GM19239 (cell line): ENCODE measurements around the gene KRT26.

Source experiments
- DNase-seq: peaks from one replicate; pipeline ENCODE4 v3.0.0; 2011; ENCODE audit warnings: low spot score; ENCODE audit not compliant: insufficient read length
- FAIRE-seq: peaks from 2 replicates; lab custom pipeline; 2011; peaks lifted over from hg19 to GRCh38; lab: Jason Lieb, UNC

Gene KRT26

GRCh38 chr17:40738553-40738952 is 33.4 kb downstream of the KRT26 start:
- no peak for DNase-seq
- no peak for FAIRE-seq

- DNase-seq, result no peak
- no peak for FAIRE-seq
Observed at GRCh38 chr17:40735016-40735415, 37.0 kb downstream of the KRT26 start.

GRCh38 chr17:40734018-40734417 is 38.0 kb downstream of the KRT26 start:
- DNase-seq (no peak), FAIRE-seq (no peak)

DNA sequence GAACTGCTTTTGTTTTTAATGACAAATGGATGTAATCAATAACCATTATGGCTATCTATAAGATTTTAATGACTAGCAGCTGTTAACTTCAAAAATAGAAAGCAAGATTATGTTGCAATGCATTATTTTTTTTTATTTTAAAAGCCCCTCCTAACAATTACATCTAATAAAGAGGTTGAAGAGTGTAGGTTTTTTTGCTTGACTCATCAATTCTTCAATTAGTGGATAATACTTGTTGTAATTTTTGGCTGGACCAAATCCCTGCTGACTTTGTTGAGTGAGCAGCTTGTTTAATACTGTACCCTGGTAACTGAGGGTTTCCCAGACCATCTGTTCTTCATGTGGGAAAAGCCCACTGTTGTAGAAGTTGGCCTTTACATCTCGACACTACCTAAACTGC is 41.0 kb downstream of the KRT26 start:
- FAIRE-seq (no peak), DNase-seq (no peak)

DNA sequence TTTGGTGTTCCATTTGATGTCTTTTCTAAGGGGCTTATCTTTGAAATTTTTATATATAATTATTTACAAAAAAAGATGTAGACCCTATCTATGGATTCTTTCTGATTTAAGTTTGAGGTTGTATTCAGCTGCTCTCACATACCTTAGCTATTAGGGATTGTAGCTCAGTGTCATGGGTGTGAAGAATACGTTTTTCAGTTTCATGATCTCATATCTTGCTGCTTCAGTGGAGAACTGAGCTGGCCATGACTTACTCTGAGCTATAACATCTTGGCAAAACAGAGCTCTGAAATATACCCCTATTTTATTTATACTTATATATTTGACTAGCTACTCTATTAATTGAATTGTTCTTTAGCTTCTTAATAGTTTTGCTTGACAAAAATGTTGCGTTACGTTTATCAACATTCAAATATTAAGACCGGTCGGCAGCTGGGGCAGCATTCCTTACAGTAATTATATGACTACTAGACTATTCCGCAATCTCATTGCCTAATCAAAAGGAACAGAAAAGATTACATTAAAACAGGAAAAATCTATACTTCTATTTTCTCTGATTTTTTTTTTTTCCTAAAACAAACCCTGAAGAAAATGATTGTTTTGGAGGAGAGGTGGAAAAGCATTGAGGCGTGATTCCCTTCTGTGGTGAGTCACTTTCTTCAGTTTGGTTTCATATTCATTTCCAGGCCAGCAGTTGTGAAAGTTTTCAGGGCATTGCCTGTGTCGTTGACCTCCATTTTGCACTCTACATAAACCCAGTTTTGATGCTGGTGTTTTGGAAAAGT is 44.4 kb downstream of the KRT26 start:
- DNase-seq (peak; percentile 14), FAIRE-seq (peak; percentile 89)

- FAIRE-seq, result peak; percentile 62
Observed at GRCh38 chr17:40726919-40727318, 45.1 kb downstream of the KRT26 start.

DNA sequence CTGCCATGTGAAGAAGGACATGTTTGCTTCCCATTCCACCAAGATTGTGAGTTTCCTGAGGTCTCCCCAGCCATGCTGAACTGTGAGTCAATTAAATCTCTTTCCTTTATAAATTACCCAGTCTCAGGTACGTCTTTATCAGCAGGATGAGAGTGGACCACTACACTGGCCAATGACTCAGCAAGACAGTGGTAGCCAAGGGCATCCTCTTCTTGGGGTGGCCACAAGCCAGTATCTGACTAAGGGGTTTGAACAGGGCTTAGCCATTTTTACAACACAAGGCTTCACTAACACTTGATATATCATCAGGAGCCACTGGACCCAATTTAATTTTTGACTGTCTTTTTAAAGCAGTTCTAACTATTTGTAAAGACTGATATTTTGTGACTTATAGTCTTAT is 47.3 kb downstream of the KRT26 start:
- DNase-seq (no peak), FAIRE-seq (no peak)

More at GRCh38 chr17:40726919-40727318, 45.1 kb downstream of the KRT26 start:
- no peak for DNase-seq

GRCh38 chr17:40722241-40722640 is 49.8 kb downstream of the KRT26 start:
- FAIRE-seq (no peak), DNase-seq (no peak)

- FAIRE-seq (no peak), DNase-seq (no peak)
Observed at GRCh38 chr17:40720899-40721298, 51.1 kb downstream of the KRT26 start.

DNA sequence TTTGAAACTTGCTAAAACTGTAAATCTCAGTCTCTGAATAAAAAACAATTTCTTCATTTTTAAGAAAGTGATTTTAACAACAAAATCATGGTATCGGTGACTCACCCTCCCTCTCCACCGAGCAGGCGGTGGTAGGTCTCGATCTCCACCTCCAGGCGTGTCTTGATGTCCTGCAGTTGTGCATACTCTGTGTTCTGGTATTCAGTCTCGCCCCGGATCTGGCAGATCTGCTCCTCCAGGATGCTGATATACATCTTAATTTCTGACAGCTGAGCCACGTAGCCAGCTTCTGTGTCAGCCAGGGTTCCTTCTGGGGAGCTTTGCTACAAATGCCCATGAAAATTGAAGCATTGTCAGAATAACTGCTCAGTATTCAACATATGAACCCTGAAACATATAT is 53.1 kb downstream of the KRT26 start:
- DNase-seq (no peak), FAIRE-seq (no peak)

DNA sequence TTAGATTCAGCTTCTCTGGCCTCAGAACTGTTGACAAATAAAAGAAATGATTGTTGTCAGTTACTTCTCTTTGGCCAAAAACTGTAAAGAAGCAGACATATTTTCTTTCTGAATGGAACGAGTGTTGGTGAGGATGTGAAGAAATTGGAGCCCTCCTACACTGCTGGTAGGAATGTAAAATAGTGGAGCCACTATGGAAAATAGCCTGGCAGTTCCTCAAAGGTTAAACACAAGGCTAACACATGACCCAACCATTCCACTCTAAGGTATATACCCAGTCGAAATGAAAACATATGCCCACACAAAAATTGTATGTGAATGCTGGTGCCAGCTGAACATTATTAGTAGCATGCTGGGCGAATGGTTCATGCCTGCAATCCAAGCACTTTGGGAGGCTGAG is 54.2 kb downstream of the KRT26 start:
- no peak for DNase-seq
- no peak for FAIRE-seq
